Memory B cell (primary cell): ENCODE data around the gene DSC1.

Experiments used
- ATAC-seq: fragments of 150-1000 bp; cut with Tn5 transposase; 2 replicates; pipeline ENCODE4 v1.10.0; 2021; ENCODE audit warnings: low read depth, mild to moderate bottlenecking, moderate library complexity
- DNase-seq, 2 donors: peaks; one replicate each; pipeline ENCODE4 v3.0.0; 2022; ENCODE audit warnings: low spot score in 2 of 2
- H3K27ac Mint-ChIP-seq: one replicate; pipeline ENCODE4 v1.8.0; 2022; ENCODE audit warnings: mild to moderate bottlenecking, moderate library complexity, mixed read lengths
- H3K27me3 Mint-ChIP-seq: one replicate; pipeline ENCODE4 v1.8.0; 2022; ENCODE audit warnings: mixed read lengths
- H3K36me3 Mint-ChIP-seq: one replicate; pipeline ENCODE4 v1.8.0; 2022; ENCODE audit warnings: mild to moderate bottlenecking, mixed read lengths
- H3K4me1 Mint-ChIP-seq: one replicate; pipeline ENCODE4 v1.8.0; 2022; ENCODE audit warnings: mixed read lengths
- H3K4me3 Mint-ChIP-seq: one replicate; pipeline ENCODE4 v1.8.0; 2022; ENCODE audit warnings: mild to moderate bottlenecking, moderate library complexity, mixed read lengths
- H3K9me3 Mint-ChIP-seq: one replicate; pipeline ENCODE4 v1.8.0; 2022; ENCODE audit warnings: mixed read lengths

DSC1 gene, protein sequence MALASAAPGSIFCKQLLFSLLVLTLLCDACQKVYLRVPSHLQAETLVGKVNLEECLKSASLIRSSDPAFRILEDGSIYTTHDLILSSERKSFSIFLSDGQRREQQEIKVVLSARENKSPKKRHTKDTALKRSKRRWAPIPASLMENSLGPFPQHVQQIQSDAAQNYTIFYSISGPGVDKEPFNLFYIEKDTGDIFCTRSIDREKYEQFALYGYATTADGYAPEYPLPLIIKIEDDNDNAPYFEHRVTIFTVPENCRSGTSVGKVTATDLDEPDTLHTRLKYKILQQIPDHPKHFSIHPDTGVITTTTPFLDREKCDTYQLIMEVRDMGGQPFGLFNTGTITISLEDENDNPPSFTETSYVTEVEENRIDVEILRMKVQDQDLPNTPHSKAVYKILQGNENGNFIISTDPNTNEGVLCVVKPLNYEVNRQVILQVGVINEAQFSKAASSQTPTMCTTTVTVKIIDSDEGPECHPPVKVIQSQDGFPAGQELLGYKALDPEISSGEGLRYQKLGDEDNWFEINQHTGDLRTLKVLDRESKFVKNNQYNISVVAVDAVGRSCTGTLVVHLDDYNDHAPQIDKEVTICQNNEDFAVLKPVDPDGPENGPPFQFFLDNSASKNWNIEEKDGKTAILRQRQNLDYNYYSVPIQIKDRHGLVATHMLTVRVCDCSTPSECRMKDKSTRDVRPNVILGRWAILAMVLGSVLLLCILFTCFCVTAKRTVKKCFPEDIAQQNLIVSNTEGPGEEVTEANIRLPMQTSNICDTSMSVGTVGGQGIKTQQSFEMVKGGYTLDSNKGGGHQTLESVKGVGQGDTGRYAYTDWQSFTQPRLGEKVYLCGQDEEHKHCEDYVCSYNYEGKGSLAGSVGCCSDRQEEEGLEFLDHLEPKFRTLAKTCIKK

DNA sequence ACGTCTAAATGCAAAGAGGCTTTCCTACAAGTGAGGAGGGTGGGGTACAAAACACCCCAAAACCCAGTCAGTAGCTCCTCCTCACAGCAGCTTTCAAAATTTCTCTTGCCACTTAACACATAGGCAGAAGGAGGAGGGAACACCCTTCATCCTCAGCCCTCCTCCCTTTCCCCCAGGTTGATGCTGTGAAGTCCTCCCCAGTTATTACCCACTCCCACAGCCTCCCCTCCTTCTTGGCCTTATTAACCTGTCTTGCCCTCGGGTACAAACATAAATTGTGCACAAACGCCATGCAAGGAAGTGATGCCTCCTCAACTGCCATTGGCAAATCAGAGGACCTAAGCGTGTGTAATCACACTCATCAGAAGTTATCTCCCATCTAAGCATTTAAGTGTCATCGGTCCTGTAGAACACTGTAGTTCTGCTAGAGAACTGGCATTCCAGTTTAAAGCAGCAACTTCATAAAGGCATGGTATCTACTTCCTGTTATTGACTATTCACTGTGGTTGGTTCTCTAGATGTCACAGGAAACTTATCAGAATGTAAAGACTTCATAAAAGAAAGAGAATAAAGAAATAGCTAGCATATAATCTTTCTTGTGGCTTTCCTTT, at the start of gene DSC1:
DSC1 (minus strand) TSS at position 32 of the 611 bp plus-strand sequence. CDS start 262 bp downstream, outside the sequence.
- H3K27me3 Mint-ChIP-seq: no peaks in the 10 kb centered on the region
- DNase-seq: no peak
- no peaks in the 10 kb centered on the region for H3K36me3 Mint-ChIP-seq
- H3K4me1 Mint-ChIP-seq: no peaks in the 10 kb centered on the region
- H3K4me3 Mint-ChIP-seq: no peak within 1 kb of the TSS
- H3K27ac Mint-ChIP-seq: no peak within 1 kb of the TSS
- ATAC-seq: no peak
- H3K9me3 Mint-ChIP-seq: no peaks in the 10 kb centered on the region

DNA sequence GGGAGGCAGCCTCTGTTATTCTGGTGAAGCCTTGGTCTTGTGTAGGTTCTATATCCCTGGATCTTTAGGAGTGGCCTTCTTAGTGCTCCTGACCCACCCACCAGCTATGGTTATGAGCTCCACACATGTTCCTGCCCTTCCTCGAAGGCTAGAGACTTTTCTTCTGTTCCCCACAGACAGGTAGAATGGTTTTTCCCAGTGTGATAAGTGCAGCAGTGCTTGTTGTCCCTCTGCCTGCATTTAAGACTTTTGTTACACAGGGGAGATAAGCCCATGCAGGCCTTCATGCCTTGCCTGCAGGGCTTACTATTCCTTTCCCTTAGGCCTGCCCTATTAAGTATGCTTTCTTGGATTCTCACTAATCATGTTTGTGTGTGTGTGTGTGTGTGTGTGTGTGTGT, 48.4 kb upstream of the DSC1 start:
- no peaks in the 10 kb centered on the region for H3K27me3 Mint-ChIP-seq
- no peak overlapping the region for H3K27ac Mint-ChIP-seq
- H3K9me3 Mint-ChIP-seq: peaks cover 4% of the 10 kb centered on the region

DNA sequence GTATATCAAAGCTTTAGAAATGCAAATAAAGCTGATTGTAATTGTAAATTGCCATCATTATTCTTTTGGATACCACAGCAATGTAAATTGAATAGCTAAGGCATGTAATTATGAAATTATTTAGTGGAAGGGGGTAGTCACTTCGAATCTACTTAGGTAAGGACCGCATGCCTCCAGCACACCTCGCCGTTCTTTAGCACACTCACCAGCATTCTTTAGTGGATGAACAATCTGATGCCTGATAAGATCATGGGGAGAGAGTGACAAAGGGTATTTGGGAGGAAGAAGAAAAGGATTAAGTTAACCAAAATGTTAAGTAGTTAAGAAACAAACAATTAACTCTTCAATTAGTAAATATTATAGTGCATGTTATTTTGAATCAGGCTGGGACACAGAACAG, 46.4 kb upstream of the DSC1 start:
- Mint-ChIP-seq H3K4me3 (no peak overlapping the region), H3K36me3 (no peaks in the 10 kb centered on the region), H3K4me1 (no peaks in the 10 kb centered on the region), H3K9me3 (peaks cover 4% of the 10 kb centered on the region), H3K27me3 (no peaks in the 10 kb centered on the region), H3K27ac (no peak overlapping the region)
- ATAC-seq (no peak), DNase-seq (no peak)

More for the DNA sequence above, 48.4 kb upstream of the DSC1 start:
- ATAC-seq: no peak
- DNase-seq: no peak
- H3K36me3 Mint-ChIP-seq: no peaks in the 10 kb centered on the region
- no peak overlapping the region for H3K4me3 Mint-ChIP-seq
- H3K4me1 Mint-ChIP-seq: no peaks in the 10 kb centered on the region

DNA sequence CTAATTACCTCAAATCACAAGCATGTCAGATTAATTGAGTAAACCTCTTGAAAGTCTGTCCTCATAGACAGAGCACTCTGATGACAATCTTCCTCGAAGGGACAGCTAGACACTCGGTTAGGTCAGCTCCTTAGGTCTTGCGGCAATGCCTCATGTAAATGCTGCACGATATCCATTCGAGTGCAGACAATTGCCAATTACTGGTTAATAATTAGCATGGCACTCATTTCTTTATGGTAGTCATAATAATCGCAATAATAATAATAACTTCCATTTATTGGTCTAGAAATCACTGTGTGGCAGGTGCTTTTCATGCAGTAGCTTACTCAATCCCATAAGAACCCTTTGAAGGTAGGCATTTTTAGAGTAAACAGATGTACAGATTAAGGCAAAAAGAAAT, 44.7 kb upstream of the DSC1 start:
- ATAC-seq (no peak), DNase-seq (no peak)
- no peak overlapping the region for H3K4me3 Mint-ChIP-seq
- no peak overlapping the region for H3K27ac Mint-ChIP-seq
- H3K36me3 Mint-ChIP-seq: no peaks in the 10 kb centered on the region
- no peaks in the 10 kb centered on the region for H3K27me3 Mint-ChIP-seq
- H3K9me3 Mint-ChIP-seq: peaks cover 4% of the 10 kb centered on the region
- no peaks in the 10 kb centered on the region for H3K4me1 Mint-ChIP-seq

DNA sequence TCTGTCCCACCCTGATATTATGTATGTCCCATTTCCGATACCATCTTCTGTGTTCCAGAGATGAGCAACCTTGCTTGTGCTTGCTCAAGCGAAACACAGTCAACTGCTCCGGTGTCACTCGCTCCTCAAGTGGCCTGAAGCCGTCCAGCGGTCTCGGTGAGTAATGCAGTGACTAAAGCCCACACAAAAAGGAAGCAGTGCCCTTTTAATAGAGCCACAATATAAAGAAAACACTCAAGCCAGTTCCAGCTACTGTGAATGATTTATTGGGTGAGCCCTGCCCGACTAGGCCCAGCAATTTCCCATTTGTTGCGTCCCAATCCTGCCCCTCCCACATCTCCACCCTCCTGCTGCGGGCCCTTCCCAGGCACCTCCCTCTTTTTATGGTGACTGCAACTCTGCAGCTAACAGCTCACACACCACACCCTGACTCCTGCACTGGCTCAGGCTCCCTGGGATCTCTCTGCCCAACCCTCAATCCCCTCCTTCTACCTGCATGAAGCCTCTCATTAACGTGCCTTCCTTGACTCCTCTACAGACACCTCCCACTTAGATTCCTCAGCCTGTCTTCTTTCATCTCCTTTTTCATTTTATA, 44.2 kb upstream of the DSC1 start:
- ATAC-seq (no peak), DNase-seq (no peak)
- Mint-ChIP-seq H3K27ac (no peak overlapping the region), H3K9me3 (peaks cover 4% of the 10 kb centered on the region), H3K4me3 (no peak overlapping the region), H3K36me3 (no peaks in the 10 kb centered on the region), H3K27me3 (no peaks in the 10 kb centered on the region), H3K4me1 (no peaks in the 10 kb centered on the region)

DNA sequence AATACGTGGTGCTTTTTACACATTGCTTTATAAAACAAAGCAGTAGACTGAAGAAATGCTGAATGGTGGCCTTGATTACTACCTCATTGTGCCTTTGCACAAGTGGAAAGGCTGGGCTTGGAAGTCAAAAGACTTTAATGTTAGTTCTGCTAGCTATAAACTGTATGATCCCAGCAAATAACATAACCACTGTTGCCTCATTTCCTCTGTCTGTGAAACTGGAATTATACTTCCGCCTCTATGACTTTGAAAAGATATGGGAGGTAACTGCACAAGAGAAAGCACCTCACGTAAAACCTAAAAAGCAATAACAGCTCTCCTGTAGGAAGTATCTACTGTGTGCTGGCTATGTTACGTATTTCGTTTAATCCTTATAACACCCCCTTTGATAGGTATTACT, 43.4 kb upstream of the DSC1 start:
- Mint-ChIP-seq H3K27me3 (no peaks in the 10 kb centered on the region), H3K27ac (no peak overlapping the region), H3K4me1 (no peaks in the 10 kb centered on the region)

DNA sequence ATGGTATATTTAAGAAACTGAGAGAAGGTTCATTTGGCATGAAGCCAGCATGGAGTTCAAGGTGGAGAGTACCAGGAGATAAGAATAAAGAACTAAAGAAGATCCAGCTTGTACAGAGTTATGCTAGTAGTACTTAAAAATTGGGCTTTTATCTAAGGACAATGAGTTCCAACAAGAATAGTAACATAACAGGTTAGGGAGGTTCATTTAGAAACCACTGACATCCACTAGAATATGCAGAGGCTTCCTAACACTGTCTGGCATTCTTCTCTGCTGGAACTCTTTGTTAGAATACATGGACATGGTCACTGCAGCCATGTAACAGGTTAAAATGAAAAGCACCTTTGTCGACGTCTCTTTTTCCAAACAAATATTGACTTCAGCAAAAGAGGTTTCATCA, 42.6 kb upstream of the DSC1 start:
- peaks cover 3% of the 10 kb centered on the region for H3K9me3 Mint-ChIP-seq

More for the DNA sequence above, 43.4 kb upstream of the DSC1 start:
- DNase-seq (no peak), ATAC-seq (no peak)
- no peak overlapping the region for H3K4me3 Mint-ChIP-seq
- H3K36me3 Mint-ChIP-seq: no peaks in the 10 kb centered on the region
- peaks cover 4% of the 10 kb centered on the region for H3K9me3 Mint-ChIP-seq

DNA sequence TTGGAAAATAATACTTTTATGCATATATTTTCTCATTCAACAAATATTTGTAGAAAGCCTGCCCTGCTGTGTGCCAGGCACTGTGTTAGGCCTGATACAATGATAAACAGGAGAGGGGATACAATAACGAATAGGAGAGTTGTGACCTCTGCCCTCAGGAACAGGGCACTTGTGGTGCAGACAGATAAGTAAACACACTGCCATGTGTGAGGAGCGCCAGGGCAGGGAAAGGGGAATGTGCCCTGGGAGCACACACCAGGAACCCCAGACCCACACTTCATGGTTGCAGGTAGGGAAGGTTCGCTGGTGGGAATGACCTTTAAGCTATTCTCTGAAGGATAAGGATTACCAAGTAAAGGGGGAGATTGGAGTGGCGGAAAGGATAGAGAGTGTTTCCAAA, 42.2 kb upstream of the DSC1 start:
- no peak overlapping the region for H3K27ac Mint-ChIP-seq
- no peaks in the 10 kb centered on the region for H3K36me3 Mint-ChIP-seq
- no peak overlapping the region for H3K4me3 Mint-ChIP-seq
- no peak for ATAC-seq
- no peaks in the 10 kb centered on the region for H3K27me3 Mint-ChIP-seq
- peaks cover 3% of the 10 kb centered on the region for H3K9me3 Mint-ChIP-seq
- DNase-seq: no peak
- no peaks in the 10 kb centered on the region for H3K4me1 Mint-ChIP-seq

More for the DNA sequence above, 42.6 kb upstream of the DSC1 start:
- Mint-ChIP-seq H3K27me3 (no peaks in the 10 kb centered on the region), H3K4me3 (no peak overlapping the region), H3K27ac (no peak overlapping the region), H3K36me3 (no peaks in the 10 kb centered on the region), H3K4me1 (no peaks in the 10 kb centered on the region)
- DNase-seq: no peak
- ATAC-seq: no peak

GRCh38 chr18:31204166-31204565, 41.5 kb upstream of the DSC1 start:
- Mint-ChIP-seq H3K27me3 (no peaks in the 10 kb centered on the region), H3K4me3 (no peak overlapping the region), H3K36me3 (no peaks in the 10 kb centered on the region), H3K9me3 (peaks cover 3% of the 10 kb centered on the region), H3K27ac (no peak overlapping the region), H3K4me1 (no peaks in the 10 kb centered on the region)
- DNase-seq (no peak), ATAC-seq (no peak)

GRCh38 chr18:31203794-31204148, 41.1 kb upstream of the DSC1 start:
- no peak for DNase-seq
- Mint-ChIP-seq H3K4me1 (no peaks in the 10 kb centered on the region), H3K27me3 (no peaks in the 10 kb centered on the region), H3K9me3 (peaks cover 3% of the 10 kb centered on the region), H3K36me3 (no peaks in the 10 kb centered on the region), H3K27ac (no peak overlapping the region), H3K4me3 (no peak overlapping the region)
- ATAC-seq: no peak

DNA sequence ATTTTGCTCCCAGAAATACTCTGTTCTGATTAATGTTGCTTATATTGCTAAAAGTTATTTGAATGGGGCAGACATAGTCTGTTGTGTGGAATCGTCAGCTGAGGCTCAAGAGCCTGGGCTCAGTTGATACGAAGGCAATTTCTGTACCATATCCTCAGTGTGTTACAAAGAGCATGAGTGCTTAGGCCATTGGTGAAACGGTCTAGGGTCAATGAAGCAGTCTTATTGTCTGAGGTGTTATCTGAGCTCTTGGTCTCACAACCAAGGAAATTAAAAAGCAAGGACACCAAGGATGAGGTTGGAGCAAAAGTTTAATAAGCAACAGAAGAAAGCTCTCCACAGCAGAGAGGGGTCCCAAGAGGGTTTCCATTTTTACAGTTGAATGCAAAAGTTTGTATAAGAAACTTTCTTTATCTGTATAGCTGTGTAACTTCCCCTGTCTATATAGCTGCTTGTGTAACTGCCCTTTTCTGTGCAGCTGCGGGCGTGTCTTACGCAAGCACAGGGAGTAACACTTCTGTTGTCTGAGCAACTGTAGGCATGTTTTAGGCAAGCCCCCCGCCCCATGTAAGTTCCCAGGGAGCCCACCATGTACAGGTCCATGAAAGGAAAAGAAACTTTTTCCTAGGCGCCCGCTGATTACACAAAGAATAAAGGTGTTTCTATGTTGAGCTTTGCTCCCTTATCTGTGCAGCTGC, 40.6 kb upstream of the DSC1 start:
- H3K27ac Mint-ChIP-seq: no peak overlapping the region
- DNase-seq: no peak
- ATAC-seq: no peak
- H3K4me3 Mint-ChIP-seq: no peak overlapping the region
- H3K4me1 Mint-ChIP-seq: no peaks in the 10 kb centered on the region
- no peaks in the 10 kb centered on the region for H3K27me3 Mint-ChIP-seq
- no peaks in the 10 kb centered on the region for H3K36me3 Mint-ChIP-seq
- H3K9me3 Mint-ChIP-seq: peaks cover 5% of the 10 kb centered on the region

DNA sequence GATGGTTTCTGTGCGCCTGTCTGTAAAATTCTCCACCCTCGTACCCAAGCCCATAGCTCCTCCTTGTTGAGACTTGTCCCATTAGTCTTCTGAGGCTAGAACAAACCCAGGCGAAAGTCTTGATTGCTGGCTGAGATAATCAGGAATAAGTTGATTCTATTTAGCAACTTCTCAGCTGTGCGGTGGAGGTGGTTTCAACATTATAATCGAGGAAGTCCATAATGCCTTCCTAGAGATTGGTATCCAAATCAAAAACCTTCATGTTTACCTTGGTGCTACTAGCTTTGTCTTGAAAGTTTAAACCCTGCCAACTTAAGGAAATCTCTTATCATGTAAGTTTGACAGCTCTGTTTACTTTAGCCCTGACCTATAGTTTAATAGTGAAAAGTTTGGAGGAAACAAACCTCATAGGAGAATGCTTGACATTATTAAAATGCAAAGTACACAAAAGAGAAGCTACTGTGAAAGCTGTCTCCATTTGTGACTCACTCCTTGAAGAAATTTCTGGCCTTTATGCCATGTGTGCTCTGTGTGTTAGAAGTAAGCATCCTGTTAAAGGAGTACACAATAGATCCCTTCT, 36.6 kb upstream of the DSC1 start:
- Mint-ChIP-seq H3K27ac (no peak overlapping the region), H3K9me3 (peaks cover 2% of the 10 kb centered on the region), H3K4me1 (no peaks in the 10 kb centered on the region), H3K27me3 (no peaks in the 10 kb centered on the region), H3K4me3 (no peak overlapping the region), H3K36me3 (no peaks in the 10 kb centered on the region)
- ATAC-seq (no peak), DNase-seq (no peak)

- no peaks in the 10 kb centered on the region for H3K36me3 Mint-ChIP-seq
- H3K27ac Mint-ChIP-seq: no peak overlapping the region
- ATAC-seq (no peak), DNase-seq (no peak)
- peaks cover 2% of the 10 kb centered on the region for H3K9me3 Mint-ChIP-seq
- no peaks in the 10 kb centered on the region for H3K4me1 Mint-ChIP-seq
- H3K27me3 Mint-ChIP-seq: no peaks in the 10 kb centered on the region
- no peak overlapping the region for H3K4me3 Mint-ChIP-seq
Observed at GRCh38 chr18:31197676-31198075, 35.0 kb upstream of the DSC1 start.
